ENCODE results near the gene TSPAN9.

TSPAN9 gene

DNA sequence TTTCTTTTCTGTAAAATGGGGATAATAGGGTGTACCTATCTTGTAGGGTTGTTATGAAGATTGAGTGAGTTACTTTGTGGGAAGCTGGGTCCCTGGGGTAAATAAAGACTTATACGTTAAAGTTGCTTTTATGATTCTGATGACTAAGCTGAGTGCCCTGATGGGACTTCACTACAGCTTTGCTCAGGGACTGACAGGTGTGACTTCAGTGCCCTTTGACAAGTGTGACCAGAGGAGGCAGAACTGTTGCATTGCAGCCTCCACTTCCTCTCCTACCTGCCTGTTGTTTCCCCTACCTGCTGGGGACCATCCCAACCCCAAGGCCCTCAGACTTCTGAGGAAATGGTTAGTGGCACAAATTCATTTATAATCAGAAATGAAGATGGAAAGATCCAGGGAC lies 119.3 kb downstream of the TSPAN9 start:
- TF ChIP-seq, protein P1, sequence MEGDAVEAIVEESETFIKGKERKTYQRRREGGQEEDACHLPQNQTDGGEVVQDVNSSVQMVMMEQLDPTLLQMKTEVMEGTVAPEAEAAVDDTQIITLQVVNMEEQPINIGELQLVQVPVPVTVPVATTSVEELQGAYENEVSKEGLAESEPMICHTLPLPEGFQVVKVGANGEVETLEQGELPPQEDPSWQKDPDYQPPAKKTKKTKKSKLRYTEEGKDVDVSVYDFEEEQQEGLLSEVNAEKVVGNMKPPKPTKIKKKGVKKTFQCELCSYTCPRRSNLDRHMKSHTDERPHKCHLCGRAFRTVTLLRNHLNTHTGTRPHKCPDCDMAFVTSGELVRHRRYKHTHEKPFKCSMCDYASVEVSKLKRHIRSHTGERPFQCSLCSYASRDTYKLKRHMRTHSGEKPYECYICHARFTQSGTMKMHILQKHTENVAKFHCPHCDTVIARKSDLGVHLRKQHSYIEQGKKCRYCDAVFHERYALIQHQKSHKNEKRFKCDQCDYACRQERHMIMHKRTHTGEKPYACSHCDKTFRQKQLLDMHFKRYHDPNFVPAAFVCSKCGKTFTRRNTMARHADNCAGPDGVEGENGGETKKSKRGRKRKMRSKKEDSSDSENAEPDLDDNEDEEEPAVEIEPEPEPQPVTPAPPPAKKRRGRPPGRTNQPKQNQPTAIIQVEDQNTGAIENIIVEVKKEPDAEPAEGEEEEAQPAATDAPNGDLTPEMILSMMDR (IDR thresholded peaks at IDR 0.05), result no peak
- H3K9me3 Mint-ChIP-seq, result no peaks in the 10 kb centered on the region
- no peak overlapping the region for H3K27ac Mint-ChIP-seq
- peaks cover 27% of the 10 kb centered on the region for H3K27me3 Mint-ChIP-seq (ENCODE audit: low read depth, poor library complexity)
- H3K4me1 Mint-ChIP-seq, result peaks cover 45% of the 10 kb centered on the region
- H3K4me3 Mint-ChIP-seq, result no peak overlapping the region
- peaks cover 5% of the 10 kb centered on the region for H3K36me3 Mint-ChIP-seq (ENCODE audit: low read depth)
- DNase-seq, result no peak

DNA sequence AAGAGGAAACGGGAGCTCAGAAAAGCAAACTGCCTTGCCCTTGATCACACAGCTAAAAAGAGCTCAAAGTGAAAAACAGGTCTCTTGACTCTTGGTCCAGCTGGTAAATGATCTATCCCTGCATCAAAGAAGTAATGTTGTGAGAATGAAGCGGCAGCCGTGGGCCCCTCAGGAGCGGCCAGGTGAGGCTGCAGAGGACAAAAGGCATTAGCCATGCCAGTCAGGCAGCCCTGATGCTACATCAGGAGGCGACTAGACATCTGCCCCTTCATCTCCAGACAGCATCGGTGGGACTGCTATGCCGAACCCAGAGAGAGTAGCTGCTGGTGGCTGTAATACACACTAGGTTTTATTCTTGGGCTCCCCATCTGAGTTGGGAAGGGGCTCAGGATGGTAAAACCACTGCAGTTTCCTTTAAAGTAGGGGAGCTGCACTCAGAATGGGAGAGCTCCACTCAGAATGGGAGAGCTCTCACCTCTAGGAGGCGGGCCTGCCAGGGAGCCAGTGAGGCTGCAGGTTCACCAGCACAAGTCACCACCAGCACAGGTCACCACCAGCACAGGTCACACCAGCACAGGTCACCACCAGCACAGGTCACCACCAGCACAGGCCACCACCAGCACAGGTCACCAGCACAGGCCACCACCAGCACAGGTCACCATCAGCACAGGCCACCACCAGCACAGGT lies 120.1 kb downstream of the TSPAN9 start:
- H3K9me3 Mint-ChIP-seq, result no peaks in the 10 kb centered on the region
- DNase-seq, result no peak
- no peak overlapping the region for H3K4me3 Mint-ChIP-seq
- H3K27ac Mint-ChIP-seq, result no peak overlapping the region
- H3K27me3 Mint-ChIP-seq (ENCODE audit: low read depth, poor library complexity), result peaks cover 27% of the 10 kb centered on the region
- H3K4me1 Mint-ChIP-seq, result peaks cover 53% of the 10 kb centered on the region
- H3K36me3 Mint-ChIP-seq (ENCODE audit: low read depth), result peaks cover 5% of the 10 kb centered on the region
- TF ChIP-seq, protein P1 (IDR thresholded peaks at IDR 0.05), result no peak

DNA sequence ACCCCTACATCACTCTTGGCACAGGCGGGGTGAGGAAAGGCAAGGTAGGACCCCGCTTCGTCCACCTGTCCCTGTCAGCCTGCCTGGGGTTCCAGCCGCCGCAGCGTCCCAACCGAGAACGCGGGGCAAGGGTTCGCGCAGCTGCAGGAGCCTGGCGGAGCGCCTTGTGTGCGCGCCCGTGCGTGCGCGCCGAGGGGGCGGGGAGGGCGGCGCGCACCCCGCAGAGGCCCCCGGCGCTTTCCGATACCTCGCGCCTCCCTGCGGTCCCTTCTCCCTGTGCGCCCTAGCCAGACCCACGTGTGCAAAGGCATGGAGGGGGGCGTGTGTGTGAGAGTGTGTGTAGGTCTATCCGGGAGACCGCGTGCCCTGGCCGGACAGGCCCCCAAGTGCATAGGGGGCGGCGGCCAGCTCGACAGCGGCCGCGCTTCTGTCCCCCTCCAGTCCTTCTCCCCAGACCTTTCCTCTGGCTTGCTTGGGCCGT lies 122.4 kb downstream of the TSPAN9 start:
- H3K27ac Mint-ChIP-seq, result peak overlapping the region; percentile 85
- H3K4me3 Mint-ChIP-seq, result peak overlapping the region; percentile 86
- DNase-seq, result peak; percentile 69

GRCh38 chr12:3200032-3200617 lies 122.9 kb downstream of the TSPAN9 start:
- peak; percentile 92 for DNase-seq
- Mint-ChIP-seq H3K27me3 (ENCODE audit: low read depth, poor library complexity) (peaks cover 35% of the 10 kb centered on the region), H3K27ac (peak overlapping the region; percentile 85), H3K36me3 (ENCODE audit: low read depth) (peaks cover 5% of the 10 kb centered on the region), H3K4me1 (peaks cover 69% of the 10 kb centered on the region), H3K9me3 (no peaks in the 10 kb centered on the region), H3K4me3 (peak overlapping the region; percentile 86)
- TF ChIP-seq, protein P1 (IDR thresholded peaks at IDR 0.05), result no peak

More for the DNA sequence above, 122.4 kb downstream of the TSPAN9 start:
- Mint-ChIP-seq H3K27me3 (ENCODE audit: low read depth, poor library complexity) (peaks cover 35% of the 10 kb centered on the region), H3K36me3 (ENCODE audit: low read depth) (peaks cover 5% of the 10 kb centered on the region), H3K4me1 (peaks cover 67% of the 10 kb centered on the region), H3K9me3 (no peaks in the 10 kb centered on the region)
- TF ChIP-seq, protein P1 (IDR thresholded peaks at IDR 0.05), result no peak

GRCh38 chr12:3200814-3201233 lies 123.6 kb downstream of the TSPAN9 start:
- no peaks in the 10 kb centered on the region for H3K9me3 Mint-ChIP-seq

More at GRCh38 chr12:3200814-3201233, 123.6 kb downstream of the TSPAN9 start:
- H3K4me1 Mint-ChIP-seq, result peaks cover 74% of the 10 kb centered on the region
- H3K4me3 Mint-ChIP-seq, result peak overlapping the region; percentile 93
- H3K27me3 Mint-ChIP-seq (ENCODE audit: low read depth, poor library complexity), result peaks cover 35% of the 10 kb centered on the region
- H3K27ac Mint-ChIP-seq, result no peak overlapping the region
- TF ChIP-seq, protein P1 (IDR thresholded peaks at IDR 0.05), result no peak
- DNase-seq, result peak; percentile 41
- H3K36me3 Mint-ChIP-seq (ENCODE audit: low read depth), result peaks cover 5% of the 10 kb centered on the region
